GM12878 (cell line): ENCODE results near the gene TOR2A. TPM values are rescaled to one million over a fixed set of nuclear protein-coding genes. Genes with fewer than 3 reads are reported as not detected.

Experiments used
- ATAC-seq: fragments of 200-7000 bp; cut with Tn5 transposase; 3 replicates; pipeline ENCODE4 v1.9.1; 2020; ENCODE audit warnings: mild to moderate bottlenecking, moderate library complexity
- BruUV-seq: library from RNA; stranded (reverse); fragments of 400-500 nt; replicated peaks from 2 replicates; lab custom pipeline; 2021; lab: Mats Ljungman, UMichigan
- CTCF ChIA-PET: fragments of 300-600 bp; sonication (Branson Sonifier 250); formaldehyde crosslinking; extraction: SDS; loops from one replicate; lab custom pipeline; 2021; ENCODE audit warnings: inconsistent platforms; lab: Yijun Ruan, JAX
- POLR2A ChIA-PET: fragments of 350-600 bp; formaldehyde crosslinking; extraction: SDS; loops from one replicate; lab custom pipeline; 2021; ENCODE audit warnings: inconsistent platforms; lab: Charles Lee
- RAD21 ChIA-PET: fragments of 300-600 bp; sonication (Branson Sonifier 250); formaldehyde crosslinking; loops from one replicate; lab custom pipeline; 2023; ENCODE audit warnings: antibody characterized with exemption; ENCODE audit not compliant: unreplicated experiment; lab: Charles Lee
- SMC1A ChIA-PET: fragments of 300-600 bp; sonication (Branson Sonifier 250); formaldehyde crosslinking; loops from one replicate; lab custom pipeline; 2023; ENCODE audit not compliant: unreplicated experiment, uncharacterized antibody; lab: Charles Lee
- DNase-seq: peaks from one replicate; pipeline ENCODE4 v3.0.0-alpha.2; 2011; ENCODE audit warnings: low read depth, low spot score
- FAIRE-seq: peaks from 3 replicates; lab custom pipeline; 2011; peaks lifted over from hg19 to GRCh38; lab: Jason Lieb, UNC
- H2AFZ ChIP-seq: 2 replicates; pipeline ENCODE4 v1.6.0; 2011; ENCODE audit warnings: low read depth, low read length, control low read depth; ENCODE audit not compliant: control insufficient read depth
- H3K27ac ChIP-seq: 2 replicates; pipeline ENCODE4 v1.5.1; 2011; ENCODE audit warnings: control low read depth; ENCODE audit not compliant: control insufficient read depth, insufficient read depth
- H3K27me3 ChIP-seq, 2 experiments: replicated peaks in 1 of 2; 2 replicates each; pipeline versions ENCODE4 v1.6.0 to v1.6.1; 2011; ENCODE audit warnings: low read length in 1 of 2; ENCODE audit not compliant: control insufficient read depth in 2 of 2, insufficient read depth in 2 of 2
- H3K36me3 ChIP-seq, 2 experiments: 2 replicates each; pipeline ENCODE4 v1.5.1; 2011; ENCODE audit warnings: low read length in 1 of 2; ENCODE audit not compliant: control insufficient read depth in 2 of 2, insufficient read depth in 2 of 2
- H3K4me1 ChIP-seq: 2 replicates; pipeline ENCODE4 v1.6.1; 2011; ENCODE audit warnings: mild to moderate bottlenecking, low read length, moderate library complexity, mixed read lengths; ENCODE audit not compliant: control insufficient read depth, insufficient read depth
- H3K4me2 ChIP-seq: 2 replicates; pipeline ENCODE4 v1.6.0; 2011; ENCODE audit warnings: control low read depth; ENCODE audit not compliant: control insufficient read depth, insufficient read depth
- H3K4me3 ChIP-seq: fragments of 200-600 bp; sonication (generic); 2 replicates; pipeline ENCODE4 v1.5.1; 2016
- H3K79me2 ChIP-seq: 2 replicates; pipeline ENCODE4 v1.6.0; 2011; ENCODE audit warnings: low read length; ENCODE audit not compliant: control insufficient read depth, insufficient read depth
- H3K9ac ChIP-seq: 2 replicates; pipeline ENCODE4 v1.8.0; 2011; ENCODE audit warnings: low read length, control low read depth, mixed read lengths; ENCODE audit not compliant: control insufficient read depth, insufficient read depth
- H3K9me3 ChIP-seq: replicated peaks from 3 replicates; pipeline ENCODE4 v1.5.1; 2011; ENCODE audit warnings: mild to moderate bottlenecking, low read length; ENCODE audit not compliant: control insufficient read depth, insufficient read depth
- H4K20me1 ChIP-seq: 2 replicates; pipeline ENCODE4 v1.6.0; 2011; ENCODE audit not compliant: control insufficient read depth, insufficient read depth
- BHLHE40 ChIP-seq, 2 experiments: fragments of 450-650 bp in 1 of 2; IDR thresholded peaks; 2 replicates each; pipeline ENCODE4 v1.6.1; 2011 to 2017; ENCODE audit warnings: low read depth in 2 of 2, borderline replicate concordance in 1 of 2, improper control_type of control experiment in 1 of 2, low read length in 1 of 2, mild to moderate bottlenecking in 1 of 2
- CHD2 ChIP-seq: IDR thresholded peaks from 2 replicates; pipeline ENCODE4 v1.6.1; 2011; ENCODE audit warnings: low read depth, low read length, improper control_type of control experiment, borderline replicate concordance
- ESRRA ChIP-seq: IDR thresholded peaks from 2 replicates; pipeline ENCODE4 v1.6.1; 2012; ENCODE audit warnings: mild to moderate bottlenecking, low read length, improper control_type of control experiment
- IKZF2 ChIP-seq, 2 experiments: fragments of 450-650 bp; IDR thresholded peaks; 2 replicates each; pipeline ENCODE4 v1.6.1; 2017; ENCODE audit warnings: mild to moderate bottlenecking in 2 of 2, moderate library complexity in 2 of 2
- MEF2A ChIP-seq: IDR thresholded peaks from 2 replicates; pipeline ENCODE4 v1.6.1; 2011; ENCODE audit warnings: low read depth, mild to moderate bottlenecking, low read length, moderate library complexity; ENCODE audit not compliant: insufficient read depth
- NFIC ChIP-seq: IDR thresholded peaks from 2 replicates; pipeline ENCODE4 v1.6.1; 2012; ENCODE audit warnings: low read depth, mild to moderate bottlenecking, inconsistent platforms, low read length, moderate library complexity
- NFXL1 ChIP-seq: fragments of 450-650 bp; IDR thresholded peaks from 2 replicates; pipeline ENCODE4 v1.6.1; 2017; ENCODE audit warnings: antibody characterized with exemption, mild to moderate bottlenecking, borderline replicate concordance
- NFYB ChIP-seq: IDR thresholded peaks from 2 replicates; pipeline ENCODE4 v1.6.1; 2011; ENCODE audit warnings: low read depth, mild to moderate bottlenecking, low read length, improper control_type of control experiment, moderate library complexity; ENCODE audit not compliant: insufficient read depth
- POU2F2 ChIP-seq: IDR thresholded peaks from 3 replicates; pipeline ENCODE4 v1.6.1; 2011; ENCODE audit warnings: low read depth, mild to moderate bottlenecking, low read length, borderline replicate concordance
- SMARCA5 ChIP-seq: fragments of 450-650 bp; IDR thresholded peaks from 2 replicates; pipeline ENCODE4 v1.6.1; 2017; ENCODE audit warnings: mild to moderate bottlenecking
- ZNF622 ChIP-seq: fragments of 450-650 bp; IDR thresholded peaks from 2 replicates; pipeline ENCODE4 v1.6.1; 2017; ENCODE audit warnings: mild to moderate bottlenecking, inconsistent platforms
- WGBS: methylation state at CpG from one replicate; pipeline ENCODE4 v1.1.6; 2016; ENCODE audit warnings: low lambda C conversion rate; ENCODE audit not compliant: insufficient replicate concordance, insufficient coverage; ENCODE audit errors: missing lambda C conversion rate; 5-methylcytosine and 5-hydroxymethylcytosine counted together
- in situ Hi-C: fragments of 300-500 bp; cut with MboI; formaldehyde crosslinking; loops from 9 replicates; pipeline ENCODE4 v1.14.3; 2018; ENCODE audit warnings: mixed read lengths
- intact Hi-C: fragments of 100-400 bp; cut with micrococcal nuclease; formaldehyde crosslinking; loops from one replicate; pipeline ENCODE4 v1.14.2; 2022; ENCODE audit not compliant: unreplicated experiment
- polyA plus RNA-seq, 11 experiments: library from polyadenylated mRNA; depleted of rRNA in 4 of 11; unstranded in 6 of 11; stranded (reverse) in 5 of 11; fragments of >200 nt; fragmentation: Nextera tagmentation in 4 of 11; fragmentation: Illumina TruSeq in 1 of 11; extraction: Ambion mirVana in 4 of 11; extraction: Trizol in 1 of 11; gene quantifications; 1 replicate in 1 of 11; 2 replicates in 10 of 11; pipeline versions ENCODE4 v1.2.1 to v1.2.3, GENCODE V29; 2011 to 2016; ENCODE audit warnings: inconsistent platforms in 2 of 11, missing spikeins in 2 of 11, low read depth in 1 of 11
- total RNA-seq, 4 experiments: library from RNA; depleted of rRNA in 3 of 4; stranded (reverse); fragments of >200 nt in 3 of 4; fragmentation: Illumina TruSeq in 1 of 4; extraction: Trizol in 1 of 4; gene quantifications; 2 replicates each; pipeline versions ENCODE4 v1.2.1 to v1.2.3, GENCODE V29; 2013 to 2021
- TF ChIP-seq, protein P1 (sequence below): fragments of 450-650 bp; IDR thresholded peaks from 2 replicates; pipeline ENCODE4 v1.6.1; 2017; ENCODE audit warnings: borderline replicate concordance
- TF ChIP-seq, protein P2 (sequence below): IDR thresholded peaks from 2 replicates; pipeline ENCODE4 v1.6.1; 2011; ENCODE audit warnings: mild to moderate bottlenecking, low read depth, low read length, moderate library complexity; ENCODE audit not compliant: insufficient replicate concordance
- TF ChIP-seq, protein P3 (sequence below): fragments of 450-650 bp; formaldehyde crosslinking; IDR thresholded peaks from 2 replicates; pipeline ENCODE4 v1.4.0; 2020; ENCODE audit warnings: mild to moderate bottlenecking, moderate library complexity

Gene TOR2A
- total and polyA plus RNA-seq, 10 of the 15 experiments (the other 5 are each of a cell fraction or from before 2014, with no cell fraction given), result 0.52 to 23.7 (median 8.5) TPM

GRCh38 chr9:127706836-127707241, 28.3 kb downstream of the TOR2A start, which contains the start of gene CFAP157 (continued):
- TF ChIP-seq, protein P1, sequence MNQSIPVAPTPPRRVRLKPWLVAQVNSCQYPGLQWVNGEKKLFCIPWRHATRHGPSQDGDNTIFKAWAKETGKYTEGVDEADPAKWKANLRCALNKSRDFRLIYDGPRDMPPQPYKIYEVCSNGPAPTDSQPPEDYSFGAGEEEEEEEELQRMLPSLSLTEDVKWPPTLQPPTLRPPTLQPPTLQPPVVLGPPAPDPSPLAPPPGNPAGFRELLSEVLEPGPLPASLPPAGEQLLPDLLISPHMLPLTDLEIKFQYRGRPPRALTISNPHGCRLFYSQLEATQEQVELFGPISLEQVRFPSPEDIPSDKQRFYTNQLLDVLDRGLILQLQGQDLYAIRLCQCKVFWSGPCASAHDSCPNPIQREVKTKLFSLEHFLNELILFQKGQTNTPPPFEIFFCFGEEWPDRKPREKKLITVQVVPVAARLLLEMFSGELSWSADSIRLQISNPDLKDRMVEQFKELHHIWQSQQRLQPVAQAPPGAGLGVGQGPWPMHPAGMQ, result no peak
- TF ChIP-seq ESRRA (no peak), NFYB (no peak)

- WGBS, result 41% methylated on average over 12 of the region's 12 CpGs
- intact Hi-C loops (no loop called here), in situ Hi-C loops (no loop called here)
- DNase-seq (no peak), ATAC-seq (no peak), FAIRE-seq (no peak)
- H3K27me3 ChIP-seq, result peaks cover 0 to 2% of the 10 kb centered on the region in 2 experiments; a peak in 2 of 4 replicates
- ChIA-PET CTCF (interaction anchor here (0.5 to 2.6 kb wide), 2 partner anchors 10 to 30 kb away, joined by 3 to 6 read pairs; partner anchors contain the start of genes PTRH1 and TTC16), RAD21 (no interaction called here), SMC1A (interaction anchor here (1.4 kb wide), 1 partner anchor 9 kb away, joined by 3 read pairs; no protein-coding TSS in a partner anchor), POLR2A (interaction anchor here (1.3 kb wide), 1 partner anchor 82 kb away, joined by 3 read pairs; no protein-coding TSS in a partner anchor)
- no peaks in the 10 kb centered on the region for H4K20me1 ChIP-seq
- H3K4me2 ChIP-seq, result no peak overlapping the region
- H3K9ac ChIP-seq, result no peak overlapping the region
- no peak overlapping the region for H3K27ac ChIP-seq
- H3K4me3 ChIP-seq, result no peak overlapping the region
- H3K36me3 ChIP-seq, result no peaks in the 10 kb centered on the region
- no peaks in the 10 kb centered on the region; the same call in 2 of the 3 replicates for H3K9me3 ChIP-seq
- H3K79me2 ChIP-seq, result no peaks in the 10 kb centered on the region
- H3K4me1 ChIP-seq, result no peaks in the 10 kb centered on the region
- H2AFZ ChIP-seq, result no peak overlapping the region
- no TSS peak for BruUV-seq
- no peak for TF ChIP-seq NFIC
- no peak for TF ChIP-seq POU2F2
- no peak for TF ChIP-seq SMARCA5
- TF ChIP-seq, protein P2, sequence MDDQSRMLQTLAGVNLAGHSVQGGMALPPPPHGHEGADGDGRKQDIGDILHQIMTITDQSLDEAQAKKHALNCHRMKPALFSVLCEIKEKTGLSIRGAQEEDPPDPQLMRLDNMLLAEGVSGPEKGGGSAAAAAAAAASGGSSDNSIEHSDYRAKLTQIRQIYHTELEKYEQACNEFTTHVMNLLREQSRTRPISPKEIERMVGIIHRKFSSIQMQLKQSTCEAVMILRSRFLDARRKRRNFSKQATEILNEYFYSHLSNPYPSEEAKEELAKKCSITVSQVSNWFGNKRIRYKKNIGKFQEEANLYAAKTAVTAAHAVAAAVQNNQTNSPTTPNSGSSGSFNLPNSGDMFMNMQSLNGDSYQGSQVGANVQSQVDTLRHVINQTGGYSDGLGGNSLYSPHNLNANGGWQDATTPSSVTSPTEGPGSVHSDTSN, result no peak
- TF ChIP-seq IKZF2 (IDR thresholded peaks at IDR 0.05), result no peak
- TF ChIP-seq CHD2, result no peak
- TF ChIP-seq, protein P3, sequence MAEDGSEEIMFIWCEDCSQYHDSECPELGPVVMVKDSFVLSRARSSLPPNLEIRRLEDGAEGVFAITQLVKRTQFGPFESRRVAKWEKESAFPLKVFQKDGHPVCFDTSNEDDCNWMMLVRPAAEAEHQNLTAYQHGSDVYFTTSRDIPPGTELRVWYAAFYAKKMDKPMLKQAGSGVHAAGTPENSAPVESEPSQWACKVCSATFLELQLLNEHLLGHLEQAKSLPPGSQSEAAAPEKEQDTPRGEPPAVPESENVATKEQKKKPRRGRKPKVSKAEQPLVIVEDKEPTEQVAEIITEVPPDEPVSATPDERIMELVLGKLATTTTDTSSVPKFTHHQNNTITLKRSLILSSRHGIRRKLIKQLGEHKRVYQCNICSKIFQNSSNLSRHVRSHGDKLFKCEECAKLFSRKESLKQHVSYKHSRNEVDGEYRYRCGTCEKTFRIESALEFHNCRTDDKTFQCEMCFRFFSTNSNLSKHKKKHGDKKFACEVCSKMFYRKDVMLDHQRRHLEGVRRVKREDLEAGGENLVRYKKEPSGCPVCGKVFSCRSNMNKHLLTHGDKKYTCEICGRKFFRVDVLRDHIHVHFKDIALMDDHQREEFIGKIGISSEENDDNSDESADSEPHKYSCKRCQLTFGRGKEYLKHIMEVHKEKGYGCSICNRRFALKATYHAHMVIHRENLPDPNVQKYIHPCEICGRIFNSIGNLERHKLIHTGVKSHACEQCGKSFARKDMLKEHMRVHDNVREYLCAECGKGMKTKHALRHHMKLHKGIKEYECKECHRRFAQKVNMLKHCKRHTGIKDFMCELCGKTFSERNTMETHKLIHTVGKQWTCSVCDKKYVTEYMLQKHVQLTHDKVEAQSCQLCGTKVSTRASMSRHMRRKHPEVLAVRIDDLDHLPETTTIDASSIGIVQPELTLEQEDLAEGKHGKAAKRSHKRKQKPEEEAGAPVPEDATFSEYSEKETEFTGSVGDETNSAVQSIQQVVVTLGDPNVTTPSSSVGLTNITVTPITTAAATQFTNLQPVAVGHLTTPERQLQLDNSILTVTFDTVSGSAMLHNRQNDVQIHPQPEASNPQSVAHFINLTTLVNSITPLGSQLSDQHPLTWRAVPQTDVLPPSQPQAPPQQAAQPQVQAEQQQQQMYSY (CRISPR knock-in tag), result no peak
- no peak for TF ChIP-seq BHLHE40 (IDR thresholded peaks at IDR 0.05; ENCODE audit: borderline replicate concordance in 1 of 2, low read depth in 2 of 2, low read length in 1 of 2)
- TF ChIP-seq NFXL1, result no peak
- TF ChIP-seq MEF2A, result no peak
- no peak for TF ChIP-seq ZNF622
Measured at GRCh38 chr9:127705577-127706379, 29.3 kb downstream of the TOR2A start.
